K562 (cell line): ENCODE results near the gene ITPR1. TPM values are rescaled to one million over a fixed set of nuclear protein-coding genes. Genes with fewer than 3 reads are reported as not detected.
A peak's percentile ranks its signal among the peaks of the same experiment; 100 is the strongest.

Experiments used
- ARID4B ChIP-seq: sonication (generic); formaldehyde crosslinking; IDR thresholded peaks from 2 replicates; pipeline ENCODE4 v1.8.0; 2022; ENCODE audit warnings: mild to moderate bottlenecking, missing genetic modification reagents
- ELF1 ChIP-seq: fragments of 200-800 bp; sonication (Bioruptor generic); IDR thresholded peaks from 2 replicates; pipeline ENCODE4 v1.6.1; 2016; ENCODE audit warnings: missing genetic modification characterization, missing compliant biosample characterization
- HDAC8 ChIP-seq: fragments of 450-650 bp; IDR thresholded peaks from 2 replicates; pipeline ENCODE4 v1.6.1; 2016; ENCODE audit warnings: mild to moderate bottlenecking, missing genetic modification characterization, moderate library complexity, missing compliant biosample characterization
- JUND ChIP-seq, 2 experiments: IDR thresholded peaks; 2 replicates in 1 of 2; 3 replicates in 1 of 2; pipeline ENCODE4 v1.6.1; 2011; ENCODE audit warnings: borderline replicate concordance in 2 of 2, low read depth in 2 of 2, low read length in 2 of 2, improper control_type of control experiment in 1 of 2, missing biosample characterization in 1 of 2, missing genetic modification characterization in 1 of 2, missing genetic modification reagents in 1 of 2
- MEF2D ChIP-seq: conservative IDR thresholded peaks from 2 replicates; pipeline ENCODE4 v1.6.1; 2016; ENCODE audit warnings: low read depth, missing genetic modification characterization, missing compliant biosample characterization
- MEIS2 ChIP-seq: fragments of 450-650 bp; IDR thresholded peaks from 2 replicates; pipeline ENCODE4 v1.6.1; 2014; ENCODE audit warnings: mild to moderate bottlenecking; ENCODE audit not compliant: partially characterized antibody
- NR2C1 ChIP-seq, 2 experiments: fragments of 450-650 bp; IDR thresholded peaks; 2 replicates each; pipeline ENCODE4 v1.6.1; 2017; ENCODE audit warnings: mild to moderate bottlenecking in 2 of 2, antibody characterized with exemption in 1 of 2, inconsistent platforms in 1 of 2, missing compliant biosample characterization in 1 of 2, missing genetic modification characterization in 1 of 2
- PHF21A ChIP-seq: fragments of 450-650 bp; IDR thresholded peaks from 2 replicates; pipeline ENCODE4 v1.6.1; 2017; ENCODE audit warnings: low read depth, borderline replicate concordance
- TCF7 ChIP-seq: sonication (generic); IDR thresholded peaks from 2 replicates; pipeline ENCODE4 v1.6.1; 2016; ENCODE audit warnings: antibody characterized with exemption, borderline replicate concordance
- ZBTB33 ChIP-seq: sonication (generic); formaldehyde crosslinking; IDR thresholded peaks from 2 replicates; pipeline ENCODE4 v1.8.1; 2023; ENCODE audit warnings: mild to moderate bottlenecking, missing genetic modification reagents
- ZBTB34 ChIP-seq: fragments of 250-450 bp; sonication (Bioruptor Pico); IDR thresholded peaks from 2 replicates; pipeline ENCODE4 v1.8.0; 2021; ENCODE audit warnings: mild to moderate bottlenecking, moderate library complexity
- polyA plus RNA-seq, 8 experiments: library from polyadenylated mRNA; depleted of rRNA in 4 of 8; stranded (reverse) in 5 of 8; unstranded in 3 of 8; fragments of >200 nt; fragmentation: Nextera tagmentation in 2 of 8; fragmentation: Illumina TruSeq in 1 of 8; extraction: Ambion mirVana in 2 of 8; extraction: Trizol in 1 of 8; gene quantifications; 2 replicates each; pipeline versions ENCODE4 v1.2.1 to v1.2.3, GENCODE V29; 2011 to 2014; ENCODE audit warnings: inconsistent platforms in 1 of 8, missing spikeins in 1 of 8
- total RNA-seq, 7 experiments: library from RNA; depleted of rRNA in 6 of 7; stranded (reverse); fragments of >200 nt in 6 of 7; fragmentation: Illumina TruSeq in 2 of 7; extraction: Trizol in 2 of 7; gene quantifications; 2 replicates each; pipeline versions ENCODE4 v1.2.1 to v1.2.3, GENCODE V29; 2011 to 2021; ENCODE audit warnings: low replicate concordance in 1 of 7
- TF ChIP-seq, protein P1 (sequence below), 3 experiments: fragments of 200-800 bp in 1 of 3; fragments of 250-450 bp in 1 of 3; fragments of 450-650 bp in 1 of 3; sonication (Bioruptor Pico) in 1 of 3; sonication (Bioruptor generic) in 1 of 3; formaldehyde crosslinking in 1 of 3; IDR thresholded peaks; 2 replicates each; pipeline versions ENCODE4 v1.6.1 to v1.8.0; 2016 to 2022; ENCODE audit warnings: mild to moderate bottlenecking in 2 of 3, missing genetic modification characterization in 2 of 3, missing compliant biosample characterization in 1 of 3, moderate library complexity in 1 of 3

The ITPR1 gene
- total and polyA plus RNA-seq, 9 of the 15 experiments (the other 6 are each of a cell fraction or from before 2014, with no cell fraction given): 22.4 to 40.0 (median 27.4) TPM

DNA sequence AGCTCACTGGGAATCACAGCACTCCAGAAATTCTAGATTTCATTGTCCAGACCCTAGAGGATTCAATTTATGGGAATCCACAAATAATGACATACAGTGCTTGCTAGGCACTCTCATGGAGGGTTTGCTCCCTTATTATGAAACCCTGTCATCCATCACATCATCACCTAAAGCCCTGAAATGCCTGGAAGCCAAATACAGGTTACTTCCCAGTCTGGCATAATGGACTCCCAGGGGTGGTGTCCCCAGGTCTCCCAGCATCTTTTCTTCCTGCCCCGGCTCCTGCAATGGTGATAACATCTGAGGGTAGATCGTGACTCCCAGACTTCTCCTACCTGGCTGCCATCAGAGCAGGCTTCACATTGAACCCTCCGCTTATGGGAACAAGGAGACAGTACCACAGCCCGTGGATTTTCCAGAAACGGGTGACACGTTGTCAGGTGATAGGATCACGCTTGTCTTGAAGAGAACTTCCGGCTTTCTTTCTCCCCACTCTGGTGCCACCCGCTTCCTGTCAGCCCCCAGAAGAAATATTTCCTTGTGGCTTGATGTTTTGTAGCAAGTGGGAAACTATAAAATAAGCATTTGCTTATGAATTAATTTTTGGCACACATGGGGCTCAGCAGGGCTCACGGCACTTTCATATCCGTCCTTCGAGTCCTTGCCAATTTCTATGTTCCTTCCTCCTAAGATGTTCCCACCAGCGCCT, 247.4 kb downstream of the ITPR1 start (continued):
- TF ChIP-seq NR2C1 (IDR thresholded peaks at IDR 0.05) (no peak), NR2C1 (tag; IDR thresholded peaks at IDR 0.05) (peak; percentile 33; the same call in 1 of the 2 replicates), ZBTB34 (CRISPR knock-in tag) (0 out of 2 replicates have a peak, but pooled peaks have one; percentile 16), PHF21A (no peak), MEF2D (tag) (0 out of 2 replicates have a peak, but pooled peaks have one; percentile 26), JUND (IDR thresholded peaks at IDR 0.05; ENCODE audit: borderline replicate concordance, low read depth, low read length) (no peak), JUND (tag; IDR thresholded peaks at IDR 0.05; ENCODE audit: borderline replicate concordance, low read depth, low read length) (peak; percentile 60; the same call in 2 of the 3 replicates), ELF1 (tag) (no peak), HDAC8 (tag) (0 out of 2 replicates have a peak, but pooled peaks have one; percentile 48), MEIS2 (peak; percentile 74), ZBTB33 (CRISPR knock-in tag) (no peak), TCF7 (no peak), ARID4B (CRISPR knock-in tag) (no peak)
- TF ChIP-seq, protein P1, sequence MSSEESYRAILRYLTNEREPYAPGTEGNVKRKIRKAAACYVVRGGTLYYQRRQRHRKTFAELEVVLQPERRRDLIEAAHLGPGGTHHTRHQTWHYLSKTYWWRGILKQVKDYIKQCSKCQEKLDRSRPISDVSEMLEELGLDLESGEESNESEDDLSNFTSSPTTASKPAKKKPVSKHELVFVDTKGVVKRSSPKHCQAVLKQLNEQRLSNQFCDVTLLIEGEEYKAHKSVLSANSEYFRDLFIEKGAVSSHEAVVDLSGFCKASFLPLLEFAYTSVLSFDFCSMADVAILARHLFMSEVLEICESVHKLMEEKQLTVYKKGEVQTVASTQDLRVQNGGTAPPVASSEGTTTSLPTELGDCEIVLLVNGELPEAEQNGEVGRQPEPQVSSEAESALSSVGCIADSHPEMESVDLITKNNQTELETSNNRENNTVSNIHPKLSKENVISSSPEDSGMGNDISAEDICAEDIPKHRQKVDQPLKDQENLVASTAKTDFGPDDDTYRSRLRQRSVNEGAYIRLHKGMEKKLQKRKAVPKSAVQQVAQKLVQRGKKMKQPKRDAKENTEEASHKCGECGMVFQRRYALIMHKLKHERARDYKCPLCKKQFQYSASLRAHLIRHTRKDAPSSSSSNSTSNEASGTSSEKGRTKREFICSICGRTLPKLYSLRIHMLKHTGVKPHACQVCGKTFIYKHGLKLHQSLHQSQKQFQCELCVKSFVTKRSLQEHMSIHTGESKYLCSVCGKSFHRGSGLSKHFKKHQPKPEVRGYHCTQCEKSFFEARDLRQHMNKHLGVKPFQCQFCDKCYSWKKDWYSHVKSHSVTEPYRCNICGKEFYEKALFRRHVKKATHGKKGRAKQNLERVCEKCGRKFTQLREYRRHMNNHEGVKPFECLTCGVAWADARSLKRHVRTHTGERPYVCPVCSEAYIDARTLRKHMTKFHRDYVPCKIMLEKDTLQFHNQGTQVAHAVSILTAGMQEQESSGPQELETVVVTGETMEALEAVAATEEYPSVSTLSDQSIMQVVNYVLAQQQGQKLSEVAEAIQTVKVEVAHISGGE (CRISPR knock-in tag; IDR thresholded peaks at IDR 0.05): no peak; a peak in 1 of 6 replicates
